HG03103 (cell line): Measurements from ENCODE around the gene HNF4A.

Source experiments
- ATAC-seq: cut with Tn5 transposase; IDR thresholded peaks from one replicate; pipeline ENCODE4 v1.9.1; 2021; ENCODE audit warnings: low read depth; ENCODE audit not compliant: unreplicated experiment

HNF4A gene

DNA sequence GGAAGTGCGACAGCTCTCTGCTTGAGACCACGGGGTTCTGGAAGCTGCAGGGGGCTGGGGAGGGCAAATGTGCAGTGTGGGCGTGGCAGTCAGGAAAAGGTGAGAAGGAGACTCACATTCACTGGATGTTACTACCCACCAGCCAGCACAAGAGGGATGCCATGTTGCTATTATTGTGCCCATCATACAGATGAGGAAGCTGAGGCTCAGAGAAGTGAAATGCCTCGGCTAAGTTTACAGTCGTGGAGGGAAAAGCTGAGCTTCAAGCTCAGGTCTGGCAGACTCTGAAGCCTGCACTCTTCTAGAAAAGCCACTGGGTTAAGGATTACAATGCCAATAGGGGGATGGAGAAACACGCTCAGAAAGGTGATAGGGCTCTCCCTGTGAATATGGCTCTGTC lies 34.4 kb downstream of the HNF4A start:
- ATAC-seq, result no peak

DNA sequence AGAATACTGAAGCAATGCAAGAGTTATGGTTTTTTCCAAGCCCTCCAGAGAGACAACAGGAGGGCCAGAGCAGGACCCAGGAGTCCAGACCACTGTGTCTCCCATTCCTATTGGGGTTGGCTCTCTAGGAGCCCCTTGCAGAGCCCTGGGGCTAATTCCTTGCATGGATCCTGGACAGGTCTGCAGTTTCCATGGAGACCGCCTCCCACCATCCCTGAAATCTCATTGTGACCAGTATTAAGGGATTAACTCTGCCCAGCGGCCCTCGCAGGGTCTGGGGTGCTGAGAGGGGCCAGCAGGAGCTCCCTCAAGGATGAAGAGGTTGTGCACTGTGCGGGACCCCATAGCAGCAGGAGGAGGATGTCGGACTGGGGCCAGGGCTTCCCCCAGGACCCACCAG lies 34.8 kb downstream of the HNF4A start:
- no peak for ATAC-seq

- ATAC-seq, result no peak
Observed at GRCh38 chr20:44392088-44392775, 36.7 kb downstream of the HNF4A start.

GRCh38 chr20:44392776-44393607 lies 37.5 kb downstream of the HNF4A start:
- ATAC-seq, result no peak

DNA sequence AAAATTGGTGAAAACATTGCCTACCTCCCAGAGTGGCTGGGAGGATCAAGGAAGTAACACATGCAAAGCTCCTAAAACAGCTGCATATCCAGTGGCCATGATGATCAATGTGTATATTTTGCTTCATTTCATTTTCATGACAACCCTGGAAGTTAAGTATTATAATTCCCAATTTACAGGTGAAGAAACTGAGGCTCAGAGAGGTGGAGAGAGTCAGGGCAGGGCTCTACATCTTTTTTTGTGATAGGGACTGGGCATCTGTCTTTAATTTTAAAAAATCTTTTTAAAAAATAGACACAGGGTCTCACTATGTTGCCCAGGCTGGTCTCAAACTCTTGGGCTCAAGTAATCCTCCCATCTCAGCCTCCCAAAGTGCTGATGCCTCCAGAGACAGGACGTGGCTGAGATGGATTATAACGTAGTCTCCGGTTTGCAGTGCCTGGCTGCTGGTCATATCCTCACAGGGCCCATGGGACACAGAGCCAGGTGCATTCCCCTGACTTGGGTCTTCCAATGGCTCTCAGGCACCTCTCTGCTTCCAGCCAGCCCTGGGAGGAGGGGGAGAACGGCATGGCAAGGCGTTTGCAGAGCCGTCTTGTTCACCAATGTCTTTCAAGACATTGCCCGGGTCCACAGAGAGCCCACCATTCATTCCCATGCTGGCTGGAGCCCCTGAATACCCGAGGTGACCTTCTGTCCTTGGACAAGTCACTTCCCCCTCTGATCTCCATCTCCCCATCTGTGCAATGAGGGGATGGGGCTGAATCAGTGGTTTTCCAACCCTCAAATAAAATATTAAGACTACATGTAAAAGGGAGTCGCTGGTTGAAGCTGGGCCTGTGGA lies 38.3 kb downstream of the HNF4A start:
- ATAC-seq, result no peak

- no peak for ATAC-seq
Observed at GRCh38 chr20:44394452-44394701, 38.9 kb downstream of the HNF4A start.

DNA sequence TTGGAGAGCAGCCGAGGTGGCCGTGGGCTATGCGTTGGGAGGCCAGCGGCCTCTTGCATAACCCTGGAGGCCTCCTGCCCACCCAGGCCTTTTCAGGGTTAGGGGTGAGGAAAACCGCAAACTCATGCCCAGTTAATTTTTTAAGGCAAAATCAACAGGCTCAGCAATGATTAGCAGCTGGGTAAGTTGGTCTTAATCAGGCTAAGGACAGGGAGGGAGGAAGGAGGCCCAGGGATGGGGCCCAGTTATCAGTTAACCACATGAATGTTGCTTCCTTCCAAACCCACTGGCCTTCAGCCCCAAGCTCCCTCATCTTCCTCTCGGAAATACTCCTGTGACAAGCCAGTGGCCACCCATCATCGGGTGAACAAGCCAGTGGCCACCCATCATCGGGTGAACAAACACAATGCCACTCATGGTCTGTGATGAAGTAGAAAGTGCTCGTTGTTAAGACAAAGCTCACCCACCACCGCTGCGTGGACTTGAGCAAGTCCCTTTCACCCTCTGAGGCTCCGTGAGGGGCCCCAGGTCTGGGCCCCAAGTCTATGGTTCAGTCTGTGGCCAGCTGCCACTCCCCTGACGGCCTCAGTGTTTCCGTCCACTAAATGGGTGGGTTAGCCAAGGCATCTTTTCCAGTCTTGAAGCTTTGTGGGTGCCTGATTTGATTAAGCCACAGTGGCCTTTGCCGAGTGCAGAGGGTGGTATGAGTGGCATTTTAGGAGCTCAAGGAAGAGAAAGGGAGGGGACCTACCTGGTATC lies 39.4 kb downstream of the HNF4A start:
- ATAC-seq, result no peak

- no peak for ATAC-seq
Observed at GRCh38 chr20:44395461-44396340, 40.2 kb downstream of the HNF4A start.

DNA sequence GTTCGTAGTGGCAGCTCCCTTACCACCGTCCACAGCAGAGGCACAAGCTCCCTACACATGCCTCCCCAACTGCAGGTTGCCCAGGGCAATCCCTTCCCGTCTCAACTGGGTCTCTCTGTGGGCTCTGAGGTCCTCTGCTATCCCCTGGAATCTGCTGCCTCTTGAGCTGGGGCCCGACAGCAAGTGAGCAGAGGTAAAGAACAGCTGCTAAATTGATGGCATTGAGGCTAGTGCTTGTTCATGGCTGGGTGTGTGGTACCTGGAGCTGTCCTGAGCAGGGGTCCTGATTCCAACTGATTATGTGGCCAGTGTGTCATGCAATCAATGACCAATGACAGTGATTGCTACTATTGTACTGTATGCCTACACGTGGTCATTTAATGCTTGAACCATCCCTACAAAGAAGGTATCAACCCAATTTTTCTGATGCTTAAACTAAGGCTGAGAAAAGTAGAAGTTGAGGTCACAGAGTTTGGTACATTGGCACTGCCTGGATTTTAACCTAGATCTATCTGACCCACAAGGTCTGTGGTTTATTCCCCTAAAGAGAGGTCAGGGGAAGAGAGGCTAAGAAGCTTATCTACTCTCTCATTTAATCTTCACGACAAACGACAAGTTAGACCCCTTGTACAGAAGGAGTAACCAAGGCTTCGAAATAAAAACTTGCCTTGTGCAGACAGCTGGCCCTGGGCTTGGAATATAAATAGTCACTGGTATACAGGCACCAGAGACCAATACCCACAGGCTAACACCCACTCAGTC lies 41.1 kb downstream of the HNF4A start:
- no peak for ATAC-seq

DNA sequence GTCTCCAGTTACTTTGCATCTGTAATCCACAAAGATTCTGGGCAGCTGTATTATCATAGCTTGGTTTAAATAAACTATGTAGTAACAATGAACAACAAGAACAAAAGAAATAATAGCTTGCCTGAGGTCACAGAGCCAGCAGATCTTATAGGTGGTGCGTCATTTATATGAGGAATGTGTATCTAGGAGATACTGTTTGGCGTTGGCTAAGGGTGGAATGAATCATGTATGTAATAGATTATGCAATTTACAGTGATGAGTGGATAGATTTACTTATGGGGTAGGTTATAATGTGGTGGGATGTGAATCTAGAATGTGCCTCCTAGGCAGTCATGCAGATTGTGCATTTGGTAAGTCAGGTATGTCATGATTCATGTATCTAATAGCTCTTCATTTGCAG lies 42.8 kb downstream of the HNF4A start:
- ATAC-seq, result no peak

GRCh38 chr20:44399446-44399845 lies 43.9 kb downstream of the HNF4A start:
- ATAC-seq, result no peak

DNA sequence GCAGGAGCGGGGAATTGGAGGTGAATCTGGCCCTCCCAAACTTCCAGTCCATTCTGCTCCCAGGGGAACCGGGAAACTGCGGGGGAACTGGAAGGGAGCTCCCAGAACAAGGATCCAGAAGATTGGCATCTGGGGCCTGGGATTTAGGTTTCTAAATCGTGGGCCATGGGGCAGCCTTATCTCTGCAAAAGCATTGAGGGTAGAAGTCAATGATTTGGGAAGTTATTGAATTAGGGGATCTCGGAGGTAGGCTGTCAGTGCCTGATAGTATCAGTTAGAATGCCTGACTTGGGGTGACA lies 45.1 kb downstream of the HNF4A start:
- no peak for ATAC-seq

GRCh38 chr20:44400970-44401769 lies 45.7 kb downstream of the HNF4A start:
- no peak for ATAC-seq

DNA sequence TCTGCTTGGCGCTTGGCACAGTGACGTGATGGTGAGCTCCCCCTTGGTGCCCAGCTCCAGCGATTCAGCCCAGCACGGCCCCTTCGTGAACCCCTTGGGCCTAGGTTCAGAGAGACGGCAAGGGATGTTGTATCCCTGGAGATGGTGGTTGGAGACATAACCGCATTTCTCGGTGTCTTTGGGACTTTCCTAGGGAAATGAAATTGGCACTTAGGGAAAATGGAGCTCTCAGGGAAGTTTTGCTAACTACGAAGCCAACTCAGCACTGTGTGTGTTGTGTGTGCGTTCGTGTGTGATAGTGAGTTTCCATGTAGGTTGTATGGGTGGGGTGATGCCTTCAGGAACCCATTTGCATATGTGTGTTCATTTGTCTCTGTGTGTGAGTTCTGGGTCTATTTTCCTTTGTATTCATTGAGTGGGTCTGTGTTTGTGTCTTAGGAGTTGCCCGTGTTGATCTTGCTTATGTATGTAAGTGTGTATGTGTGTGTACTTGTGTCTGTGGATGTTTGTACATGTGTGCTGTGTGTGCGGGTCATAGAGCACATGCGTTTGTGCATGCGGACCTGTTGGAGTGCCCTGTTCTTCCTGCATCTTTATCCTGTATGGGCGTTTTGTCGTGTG lies 46.4 kb downstream of the HNF4A start:
- no peak for ATAC-seq

GRCh38 chr20:44402391-44403193 lies 47.1 kb downstream of the HNF4A start:
- no peak for ATAC-seq

DNA sequence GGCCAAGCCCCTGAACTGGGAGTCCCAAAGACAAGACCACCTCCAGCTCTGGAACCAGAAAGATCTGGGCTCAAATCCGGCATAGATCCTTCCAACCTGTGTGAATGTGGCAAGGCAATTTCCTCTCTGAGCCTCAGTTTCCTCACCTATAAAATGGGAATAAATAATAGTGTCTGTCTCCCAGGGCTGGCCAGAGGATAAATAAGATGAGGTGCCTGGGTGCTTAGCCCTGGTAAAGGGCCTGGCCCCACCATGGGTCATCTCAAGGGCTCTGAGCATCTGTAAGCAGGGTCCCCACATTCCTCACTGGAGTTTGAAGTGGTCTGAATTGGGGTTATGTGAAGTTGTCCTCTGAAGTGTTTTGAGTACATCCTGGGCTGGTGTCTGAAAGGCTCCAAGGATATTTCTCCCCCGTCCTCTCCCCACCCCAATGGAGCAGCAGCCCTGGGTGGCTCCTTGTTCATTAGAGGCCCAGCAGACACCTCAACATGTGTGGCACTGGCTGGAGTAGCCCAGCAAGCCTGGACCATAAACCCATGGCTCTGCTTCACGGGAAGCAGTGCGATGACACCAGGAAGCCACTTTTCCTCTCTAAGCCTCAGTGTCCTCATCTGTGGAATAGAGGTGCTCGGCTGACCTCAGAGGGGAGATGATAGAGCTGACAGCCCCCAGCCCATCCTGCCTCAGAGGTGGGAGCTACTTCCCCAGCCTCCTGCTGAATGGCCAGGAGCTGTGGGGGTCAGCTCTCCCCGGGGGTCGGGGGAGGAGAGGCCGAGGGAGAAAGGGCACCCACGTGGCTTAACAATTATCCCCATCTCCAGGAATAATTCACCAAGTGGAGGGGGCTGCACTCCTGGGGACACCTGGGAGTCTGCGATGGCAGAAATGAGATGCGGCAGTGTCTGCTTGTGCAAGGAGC lies 48.0 kb downstream of the HNF4A start:
- no peak for ATAC-seq
